NCI-H748 treated with DMSO at 0.1 percent for 48 hours (cell line): ENCODE measurements around the gene EFCAB7.
A peak's percentile ranks its signal among the peaks of the same experiment; 100 is the strongest.
"Not testable (repeated sequence)": the region's sequence is repeated elsewhere in the genome, so short reads cannot be mapped to it uniquely, and the experiment has no call there.

Experiments
- DNase-seq: peaks from one replicate; lab custom pipeline; 2025; lab: John Stamatoyannopoulos, UW

Gene EFCAB7

GRCh38 chr1:63555480-63555879, 32.2 kb downstream of the EFCAB7 start:
- no peak for DNase-seq

GRCh38 chr1:63557365-63557987, 34.2 kb downstream of the EFCAB7 start:
- no peak for DNase-seq

- DNase-seq = no peak
Measured at GRCh38 chr1:63559357-63559756, 36.0 kb downstream of the EFCAB7 start.

- DNase-seq = no peak
Measured at GRCh38 chr1:63563745-63564144, 40.4 kb downstream of the EFCAB7 start.

GRCh38 chr1:63569068-63569467, 45.7 kb downstream of the EFCAB7 start:
- no peak for DNase-seq

GRCh38 chr1:63569640-63570316, 46.5 kb downstream of the EFCAB7 start:
- no peak for DNase-seq

- not testable (repeated sequence) for DNase-seq
Measured at GRCh38 chr1:63572686-63573085, 49.4 kb downstream of the EFCAB7 start.

- DNase-seq = not testable (repeated sequence)
Measured at GRCh38 chr1:63574203-63574796, 51.0 kb downstream of the EFCAB7 start.

GRCh38 chr1:63575340-63575826, 52.1 kb downstream of the EFCAB7 start:
- DNase-seq = peak; percentile 7

- DNase-seq = not testable (repeated sequence)
Measured at GRCh38 chr1:63586326-63586725, 63.0 kb downstream of the EFCAB7 start.

- no peak for DNase-seq
Measured at GRCh38 chr1:63590166-63590560, 66.8 kb downstream of the EFCAB7 start.

- DNase-seq = no peak
Measured at GRCh38 chr1:63592536-63593302, 69.4 kb downstream of the EFCAB7 start.

- DNase-seq = peak; percentile 37
Measured at GRCh38 chr1:63593303-63593885, 70.1 kb downstream of the EFCAB7 start, which contains the start of gene PGM1. Gene PGM1, plus strand, starts transcription at chr1:63593411. Its CDS starts 78 bp downstream, at chr1:63593489.

GRCh38 chr1:63593886-63594605, 70.7 kb downstream of the EFCAB7 start:
- no peak for DNase-seq

- DNase-seq = no peak
Measured at GRCh38 chr1:63595435-63595834, 72.1 kb downstream of the EFCAB7 start.

GRCh38 chr1:63599799-63600198, 76.5 kb downstream of the EFCAB7 start:
- no peak for DNase-seq

- DNase-seq = no peak
Measured at GRCh38 chr1:63600248-63600647, 76.9 kb downstream of the EFCAB7 start.

- DNase-seq = no peak
Measured at GRCh38 chr1:63601061-63601460, 77.7 kb downstream of the EFCAB7 start.

GRCh38 chr1:63601463-63601862, 78.1 kb downstream of the EFCAB7 start:
- DNase-seq = no peak

- no peak for DNase-seq
Measured at GRCh38 chr1:63601912-63602311, 78.6 kb downstream of the EFCAB7 start.

- DNase-seq = no peak
Measured at GRCh38 chr1:63602629-63603028, 79.3 kb downstream of the EFCAB7 start.
